GM12872 (cell line): Measurements from ENCODE around the gene CTIF.

Source experiments
- CTCF ChIP-seq: IDR thresholded peaks from 3 replicates; pipeline ENCODE4 v1.5.1; 2011; ENCODE audit warnings: low read depth, mild to moderate bottlenecking, low read length, moderate library complexity; ENCODE audit not compliant: insufficient read depth

Gene CTIF

DNA sequence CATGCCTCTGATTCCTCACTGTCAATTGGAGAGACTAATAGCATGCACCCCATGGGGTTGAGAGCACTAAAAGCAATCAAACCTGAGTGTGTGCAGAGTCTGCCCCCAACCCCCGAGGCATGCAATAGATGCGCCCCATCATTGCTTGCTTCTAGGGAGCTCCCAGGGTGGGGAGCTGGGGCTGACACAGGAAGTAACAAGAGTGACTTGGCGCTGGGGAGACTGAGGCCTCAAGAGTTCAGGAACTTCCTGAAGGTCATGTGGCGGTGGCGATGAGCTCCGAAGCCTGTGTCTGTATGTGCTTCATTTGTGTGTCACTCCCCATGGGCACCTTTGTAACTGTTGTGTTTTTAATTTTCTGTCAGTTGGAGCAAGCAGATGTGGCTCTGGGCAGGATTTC lies 61.2 kb downstream of the CTIF start:
- no peak for TF ChIP-seq CTCF

- no peak for TF ChIP-seq CTCF
These were observed 61.7 kb downstream of the CTIF start for GRCh38 chr18:48600456-48601090.

GRCh38 chr18:48601343-48601742 lies 62.5 kb downstream of the CTIF start:
- TF ChIP-seq CTCF, result no peak

DNA sequence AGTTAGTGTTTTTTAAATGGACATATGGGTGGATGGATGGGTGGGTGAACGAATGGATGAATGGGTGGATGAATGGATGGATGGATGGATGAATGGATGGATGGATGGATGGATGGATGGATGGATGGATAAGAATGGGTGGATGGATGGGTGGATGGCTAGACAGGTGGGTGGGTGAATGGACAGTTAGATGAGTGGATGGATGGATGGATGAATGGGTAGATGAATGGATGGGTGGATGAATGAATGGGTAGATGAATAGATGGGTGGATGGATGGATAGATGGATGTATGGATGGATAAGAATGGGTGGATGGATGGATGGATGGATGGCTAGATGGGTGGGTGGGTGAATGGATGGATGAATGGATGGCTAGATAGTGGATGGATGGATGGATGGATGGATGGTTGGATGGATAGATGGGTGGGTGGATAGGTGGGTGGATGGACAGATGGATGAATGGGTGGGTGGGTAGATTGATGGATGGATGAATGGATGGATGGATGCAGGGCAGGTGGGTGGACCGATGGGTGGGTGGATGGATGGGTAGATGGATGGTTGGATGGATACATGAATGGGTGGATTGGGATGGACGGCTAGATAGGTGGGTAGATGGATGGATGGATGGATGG lies 64.0 kb downstream of the CTIF start:
- TF ChIP-seq CTCF, result no peak

GRCh38 chr18:48605408-48605845 lies 66.6 kb downstream of the CTIF start:
- TF ChIP-seq CTCF, result peak; percentile 51; the same call in 2 of the 3 replicates

DNA sequence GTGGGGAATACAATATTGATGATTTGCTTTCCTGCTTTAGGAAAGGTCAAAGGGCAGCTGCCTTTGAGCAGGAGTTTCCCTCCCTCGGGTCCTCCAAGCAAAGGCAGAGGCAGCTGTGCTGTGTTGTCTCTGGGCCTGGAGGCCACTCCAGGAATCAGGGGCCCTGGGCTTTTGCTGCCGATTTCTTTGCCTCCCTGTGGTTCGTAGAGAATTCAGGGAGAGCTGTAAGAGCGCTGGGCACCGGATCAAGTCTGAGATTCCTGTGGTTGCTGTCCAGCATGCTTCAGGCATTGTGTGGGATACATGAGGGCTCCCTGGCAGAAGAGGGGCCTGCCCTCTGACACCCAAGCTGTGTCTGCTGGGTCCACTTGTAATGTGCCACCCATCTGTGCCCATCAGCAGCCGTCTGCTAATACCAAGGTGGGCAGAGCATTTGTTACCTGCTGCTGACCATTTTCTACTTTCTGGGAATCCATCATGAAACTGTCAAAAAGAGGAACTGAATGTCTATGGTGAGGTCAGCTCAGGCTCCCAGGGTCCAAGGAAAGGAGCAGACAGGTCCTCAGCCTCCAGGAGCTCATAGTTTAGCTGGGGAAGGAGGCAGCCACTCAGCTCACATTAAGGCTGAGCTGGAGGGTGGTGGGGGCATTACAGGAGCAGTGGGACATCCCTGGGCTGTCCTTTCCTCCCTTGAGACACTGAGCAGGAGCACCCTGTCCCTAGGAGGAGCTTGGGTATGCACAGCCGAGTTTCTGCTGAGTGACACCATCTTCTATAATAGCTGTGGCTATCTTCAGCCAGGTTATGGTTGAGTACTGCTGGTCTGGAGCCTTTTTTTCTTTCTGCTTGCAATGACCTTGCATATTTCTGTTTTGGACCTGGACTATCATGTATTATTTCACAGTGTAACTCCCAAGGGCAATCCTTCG lies 68.5 kb downstream of the CTIF start:
- no peak for TF ChIP-seq CTCF

DNA sequence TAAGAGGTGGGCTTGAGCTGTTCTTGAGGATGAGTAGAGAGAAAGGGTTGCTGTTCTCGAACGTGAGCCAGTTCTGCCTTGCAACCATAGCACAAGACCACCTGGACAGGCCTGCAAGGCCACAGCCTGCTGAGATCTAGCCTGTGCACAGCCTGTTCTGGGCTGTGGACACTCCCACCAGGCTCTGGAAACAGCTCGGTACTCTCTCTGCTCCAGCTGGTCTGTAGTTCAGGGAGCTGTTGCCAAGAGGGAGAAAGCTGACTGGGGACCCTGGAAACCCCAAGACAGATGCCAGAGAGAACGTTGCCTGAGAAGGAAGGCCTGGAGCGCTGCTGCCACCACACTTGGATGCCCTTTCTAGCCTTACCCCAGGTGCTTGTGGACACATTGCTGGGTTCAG lies 69.8 kb downstream of the CTIF start:
- TF ChIP-seq CTCF, result no peak
